Posterior cingulate gyrus (tissue), 11 donors: ENCODE measurements around the gene WWC1.
A peak's percentile ranks its signal among the peaks of the same experiment; 100 is the strongest.
"Not testable (repeated sequence)": the region's sequence is repeated elsewhere in the genome, so short reads cannot be mapped to it uniquely, and the experiment has no call there.

Experiments used
- DNase-seq, 10 donors: peaks; one replicate each; pipeline versions ENCODE4 v3.0.0 to v3.0.0-alpha.2; 2020 to 2021; ENCODE audit warnings: mixed read lengths in 3 of 10
- intact Hi-C: fragments of 100-400 bp; cut with DNase I; formaldehyde crosslinking; loops from one replicate; pipeline ENCODE4 v1.15.1; 2023

The WWC1 gene

DNA sequence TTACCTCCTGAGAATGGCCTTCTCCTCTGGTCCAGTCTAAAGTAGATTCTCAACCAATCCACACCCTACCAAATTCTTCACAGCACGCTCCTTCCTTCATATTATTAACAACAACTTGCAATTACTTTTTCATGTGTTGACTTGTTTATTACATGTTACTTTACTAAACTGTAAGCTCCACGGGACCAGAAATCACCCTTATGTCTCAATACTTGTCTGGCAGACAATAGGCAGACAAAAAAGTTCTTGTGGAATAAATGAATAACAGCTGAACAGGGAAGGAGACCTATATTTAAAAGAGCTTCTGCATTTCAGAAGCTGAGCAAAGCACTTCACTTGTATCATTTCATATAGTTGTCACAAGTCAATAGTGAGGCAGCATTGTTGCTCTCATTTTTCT is 5.7 kb upstream of the WWC1 start:
- intact Hi-C loops, result no loop called here
- DNase-seq, result no peak

DNA sequence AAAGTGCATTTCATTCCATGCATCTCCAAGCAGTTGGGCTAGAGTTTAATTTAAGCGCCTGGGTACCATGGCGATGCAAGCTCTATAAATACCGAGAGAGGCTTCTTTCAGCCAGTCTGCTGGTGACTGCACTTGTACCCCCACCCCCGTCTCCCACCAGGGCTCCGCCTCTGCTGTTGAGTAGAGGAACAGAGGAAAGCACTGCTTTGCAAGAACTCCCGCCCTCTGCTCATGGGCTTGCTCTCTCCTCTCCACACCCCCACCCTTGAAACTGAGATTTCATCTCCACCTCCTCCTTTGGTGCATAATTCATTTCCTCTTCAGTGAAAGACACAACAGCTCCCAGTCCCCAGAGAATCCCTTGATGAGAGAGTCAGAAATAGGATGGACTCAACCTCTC is 5.1 kb upstream of the WWC1 start:
- intact Hi-C loops, result no loop called here
- DNase-seq, result peak in 7 of 10 donors; percentile 44 to 93 (median 66)

GRCh38 chr5:168286863-168287262 is 4.6 kb upstream of the WWC1 start:
- intact Hi-C loops, DNase-seq: not testable (repeated sequence)

GRCh38 chr5:168287362-168287761 is 4.1 kb upstream of the WWC1 start:
- no peak for DNase-seq

DNA sequence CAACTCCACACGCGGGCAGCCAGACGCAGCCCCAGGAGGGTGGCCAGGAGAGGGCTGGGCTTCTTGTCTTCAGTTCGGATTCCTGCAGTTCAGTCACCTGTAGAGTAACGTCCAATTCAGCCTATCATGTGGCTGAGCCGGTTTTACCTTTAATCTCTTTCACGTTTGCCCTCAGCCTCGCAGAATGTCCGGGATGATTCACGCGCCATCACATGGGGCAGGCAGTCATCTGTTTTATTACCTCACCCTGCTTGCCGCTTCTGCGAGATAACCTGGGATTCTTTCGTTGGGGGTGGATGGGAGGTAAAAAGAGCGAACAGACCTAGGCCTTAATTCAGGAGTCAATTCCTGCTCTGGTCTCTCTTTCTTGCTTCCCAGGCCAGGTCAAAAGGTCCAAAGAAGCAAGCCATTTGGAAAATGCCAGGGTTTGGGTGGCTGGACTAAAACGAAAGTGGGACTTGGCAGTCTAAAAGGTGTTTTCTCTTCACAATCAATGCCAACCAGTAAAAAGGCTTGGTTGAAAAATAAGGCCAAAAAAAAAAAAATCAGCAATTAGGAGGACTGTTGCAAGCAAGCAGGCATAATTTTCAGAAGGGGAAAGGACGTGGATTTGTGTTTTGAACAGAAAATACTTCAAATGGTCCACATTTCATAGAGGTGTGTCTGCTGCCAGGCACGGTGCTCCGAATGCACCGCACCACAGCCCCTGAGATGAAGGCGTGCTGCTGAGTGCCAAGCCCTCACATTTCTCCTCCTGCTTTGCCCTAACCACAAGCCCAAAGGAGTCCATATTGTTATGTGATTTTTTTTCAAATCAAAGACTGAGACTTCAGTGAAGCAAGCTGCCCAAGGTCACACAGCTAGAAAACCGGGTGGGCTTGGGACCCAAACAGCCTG is 2.8 kb upstream of the WWC1 start:
- DNase-seq, result no peak
- intact Hi-C loops, result no loop called here

More at GRCh38 chr5:168287362-168287761, 4.1 kb upstream of the WWC1 start:
- intact Hi-C loops, result no loop called here

- no peak for DNase-seq
- intact Hi-C loops, result loop anchor here (10.0 kb wide), 1 partner anchor 124 kb away; no protein-coding TSS in a partner anchor
These were observed 523 bp upstream of the WWC1 start for GRCh38 chr5:168290902-168291341.

GRCh38 chr5:168291964-168292785 is 730 bp downstream of the WWC1 start:
- intact Hi-C loops, result loop anchor here (10.0 kb wide), 1 partner anchor 123 kb away; no protein-coding TSS in a partner anchor
- peak in 1 of 10 donors; percentile 86 for DNase-seq

DNA sequence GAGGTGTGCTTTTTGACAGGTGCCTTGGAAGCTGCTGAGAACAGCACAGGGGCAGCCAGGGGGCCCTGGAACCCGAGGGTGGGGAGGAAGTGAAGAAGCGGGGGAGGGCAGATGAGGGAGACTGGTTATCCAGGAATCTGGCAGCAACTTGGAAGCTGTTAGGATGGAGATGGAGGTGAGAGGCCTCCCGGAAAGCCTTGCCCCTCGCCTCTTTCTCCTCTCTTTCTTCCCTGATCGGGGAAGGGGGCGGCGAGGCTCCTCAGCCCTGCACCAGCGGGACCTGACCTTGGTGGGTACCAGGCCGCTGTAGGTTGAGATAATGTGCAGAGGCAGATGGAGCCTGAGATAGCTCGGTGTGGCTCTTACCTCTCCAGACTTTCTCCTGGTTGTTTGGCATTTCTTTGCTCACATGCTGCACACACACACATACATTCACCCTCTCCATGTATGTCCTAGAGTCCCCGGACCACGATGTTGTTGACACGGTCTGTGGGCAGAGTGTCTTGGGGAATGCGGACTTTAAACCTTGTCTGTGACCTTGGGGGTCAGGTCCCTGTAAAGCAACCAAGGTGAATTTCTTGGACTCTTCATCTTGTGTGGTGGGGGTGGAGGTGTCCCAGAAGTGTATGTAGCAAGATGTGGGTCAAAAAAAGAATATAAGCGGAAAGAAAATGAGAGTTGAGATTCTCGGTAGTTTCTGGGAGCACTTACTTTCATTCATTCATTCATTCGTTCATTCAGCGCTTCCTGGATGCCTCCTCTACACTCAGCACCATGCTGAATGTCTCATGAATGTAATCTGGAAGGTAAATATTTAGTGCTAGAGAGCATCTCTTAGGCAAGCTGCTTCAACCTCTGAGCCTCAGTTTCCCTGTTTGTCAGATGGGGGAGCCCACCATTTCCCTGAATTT is 1.6 kb downstream of the WWC1 start:
- no peak for DNase-seq
- intact Hi-C loops, result loop anchor here (10.0 kb wide), 1 partner anchor 122 kb away; no protein-coding TSS in a partner anchor

GRCh38 chr5:168295574-168296201 is 4.2 kb downstream of the WWC1 start:
- intact Hi-C loops, result loop anchor here (10.0 kb wide), 1 partner anchor 119 kb away; no protein-coding TSS in a partner anchor
- peak in 8 of 10 donors; percentile 25 to 89 (median 51) for DNase-seq

DNA sequence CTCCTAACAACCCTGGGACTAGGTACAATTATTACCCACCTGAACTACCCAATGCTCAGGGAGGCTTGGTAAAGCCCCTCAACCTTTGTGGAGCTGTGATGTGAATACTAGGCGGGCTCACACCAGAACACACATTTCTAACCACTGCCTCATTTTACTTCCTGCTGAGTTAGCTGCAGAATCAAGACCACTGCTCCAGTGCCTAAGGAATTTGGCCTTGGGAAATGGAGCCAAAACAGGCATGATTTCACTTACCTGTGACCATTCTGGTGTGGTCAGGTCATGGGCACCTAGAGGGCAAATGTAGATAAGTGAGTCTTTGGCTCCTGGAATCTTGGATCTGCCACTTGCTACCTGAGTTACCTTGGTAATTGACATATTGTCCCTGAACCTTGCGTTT is 5.2 kb downstream of the WWC1 start:
- no peak for DNase-seq
- intact Hi-C loops, result loop anchor here (10.0 kb wide), 1 partner anchor 118 kb away; no protein-coding TSS in a partner anchor

- DNase-seq, result no peak
- intact Hi-C loops, result loop anchor here (10.0 kb wide), 1 partner anchor 116 kb away; no protein-coding TSS in a partner anchor
These were observed 7.5 kb downstream of the WWC1 start for GRCh38 chr5:168298949-168299348.

GRCh38 chr5:168299372-168299771 is 7.9 kb downstream of the WWC1 start:
- no peak for DNase-seq
- intact Hi-C loops, result loop anchor here (10.0 kb wide), 1 partner anchor 115 kb away; no protein-coding TSS in a partner anchor

GRCh38 chr5:168300326-168301182 is 9.1 kb downstream of the WWC1 start:
- intact Hi-C loops, result no loop called here

DNA sequence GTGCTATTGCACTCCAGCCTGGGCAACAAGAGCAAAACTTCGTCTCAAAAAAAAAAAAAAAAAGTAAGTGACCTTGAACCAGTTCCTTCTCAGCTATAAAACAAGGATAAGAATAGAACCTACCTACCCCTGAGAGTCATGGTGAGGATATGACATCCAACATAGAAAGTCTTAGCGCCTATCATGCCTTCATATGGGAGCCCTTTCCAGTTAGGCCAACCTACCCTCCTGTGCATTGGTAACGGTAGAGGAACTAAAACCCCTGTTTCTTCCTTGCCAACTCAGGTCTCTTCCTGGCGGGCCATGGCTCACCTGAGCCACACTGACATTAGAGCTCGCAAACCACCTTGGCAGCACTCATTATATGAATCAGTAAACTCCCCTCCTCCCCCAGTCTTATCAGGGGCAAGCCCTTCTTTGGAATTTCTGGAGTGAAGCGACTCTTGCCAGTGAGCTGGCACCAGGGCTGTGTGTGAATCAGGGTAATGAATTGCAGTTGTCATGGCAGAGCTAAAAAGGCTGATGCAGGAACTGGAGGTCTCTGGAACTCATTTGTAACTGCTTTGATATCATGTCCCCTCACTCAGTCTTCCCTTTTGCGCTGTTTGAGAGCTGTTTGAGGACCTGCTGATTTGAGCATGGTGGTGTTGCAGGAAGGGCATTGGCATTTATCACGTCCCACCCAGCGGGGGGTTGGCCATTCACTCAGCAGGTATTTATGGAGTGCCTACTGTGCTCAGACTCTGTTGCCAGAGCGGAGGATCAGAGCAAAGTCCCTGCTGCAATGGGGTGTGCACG is 10.3 kb downstream of the WWC1 start:
- intact Hi-C loops, result no loop called here
- DNase-seq, result no peak

More at GRCh38 chr5:168300326-168301182, 9.1 kb downstream of the WWC1 start:
- DNase-seq, result no peak

- no peak for DNase-seq
- intact Hi-C loops, result no loop called here
These were observed 11.3 kb downstream of the WWC1 start for GRCh38 chr5:168302785-168303184.

DNA sequence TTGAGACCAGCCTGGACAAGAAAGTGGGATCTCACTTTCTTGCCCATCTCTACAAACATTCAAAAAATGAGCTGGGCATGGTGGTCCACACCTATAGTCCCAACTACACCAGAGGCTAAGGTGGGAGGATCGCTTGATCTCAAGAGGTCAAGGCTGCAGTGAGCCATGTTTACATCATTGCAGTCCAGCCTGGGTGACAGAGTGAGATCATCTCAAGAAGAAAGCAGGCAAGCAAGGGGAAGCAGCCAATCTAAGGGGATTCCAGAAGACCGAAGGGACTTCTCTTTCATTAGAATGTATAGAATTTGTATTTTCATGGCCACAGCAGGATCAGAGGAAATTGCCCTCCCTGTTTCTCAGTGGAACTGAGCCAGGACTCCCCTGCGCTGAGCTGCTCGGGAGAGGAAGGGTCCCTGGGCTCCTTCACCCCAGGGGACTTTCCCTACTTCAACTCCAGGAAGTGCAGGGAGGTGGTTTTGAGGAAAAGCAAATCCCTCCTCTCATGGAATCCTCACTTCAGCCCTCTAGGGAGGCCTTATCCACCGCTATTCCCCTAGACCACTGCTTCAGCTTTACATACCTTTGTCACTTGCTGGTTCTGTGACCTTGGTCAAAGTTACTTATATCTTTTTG is 12.1 kb downstream of the WWC1 start:
- intact Hi-C loops, result no loop called here
- DNase-seq, result no peak

DNA sequence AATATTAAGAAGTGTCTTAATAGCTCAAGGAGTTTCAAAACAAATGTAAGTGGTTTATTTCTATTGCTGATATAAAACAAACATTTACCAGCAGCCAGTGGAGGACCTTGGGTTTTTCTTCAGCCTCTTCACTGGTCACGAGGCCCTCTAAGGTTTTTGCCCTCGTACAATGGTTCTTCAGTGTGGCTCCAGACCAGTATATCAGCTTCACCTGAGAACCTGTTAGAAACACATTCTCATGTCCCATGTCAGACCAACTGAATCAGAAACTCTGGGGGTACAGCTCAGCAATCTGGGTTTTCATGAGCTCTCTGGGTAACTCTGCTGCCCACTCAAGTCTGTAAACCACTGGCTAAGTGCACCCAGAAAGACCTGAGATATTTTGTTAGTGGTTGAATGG is 12.9 kb downstream of the WWC1 start:
- intact Hi-C loops, result no loop called here
- DNase-seq, result no peak
